MG63 (cell line): ENCODE measurements around the gene ARID5A. TPM values are rescaled to one million over a fixed set of nuclear protein-coding genes. Genes with fewer than 3 reads are reported as not detected.
"Not testable (repeated sequence)": the region's sequence is repeated elsewhere in the genome, so short reads cannot be mapped to it uniquely, and the experiment has no call there.

Source experiments
- DNase-seq: peaks from one replicate; pipeline ENCODE4 v3.0.0-alpha.2; 2020
- H3K27me3 ChIP-seq: fragments of 250-450 bp; sonication (Bioruptor Pico); 2 replicates; pipeline ENCODE4 v1.5.1; 2020; ENCODE audit warnings: mild to moderate bottlenecking, moderate library complexity
- H3K36me3 ChIP-seq: fragments of 250-450 bp; sonication (Bioruptor Pico); 2 replicates; pipeline ENCODE4 v1.5.1; 2020; ENCODE audit warnings: mild to moderate bottlenecking, moderate library complexity
- H3K4me3 ChIP-seq: fragments of 250-450 bp; sonication (Bioruptor Pico); 2 replicates; pipeline ENCODE4 v1.5.1; 2020; ENCODE audit warnings: mild to moderate bottlenecking, moderate library complexity
- H3K9me3 ChIP-seq: fragments of 250-450 bp; sonication (Bioruptor Pico); 2 replicates; pipeline ENCODE4 v1.5.1; 2020; ENCODE audit warnings: mild to moderate bottlenecking, moderate library complexity
- total RNA-seq: library from RNA; depleted of rRNA; stranded (reverse); fragments of >200 nt; shearing (Covaris generic); gene quantifications from 2 replicates; pipeline ENCODE4 v1.2.3, GENCODE V29; 2014; ENCODE audit warnings: low replicate concordance

ARID5A gene
- total RNA-seq, 1 experiment from 2014 or later, result 5.3 TPM

- DNase-seq, result no peak
- Histone ChIP-seq H3K36me3 (no peaks in the 10 kb centered on the region), H3K4me3 (no peak overlapping the region), H3K9me3 (no peaks in the 10 kb centered on the region), H3K27me3 (no peaks in the 10 kb centered on the region)
Observed at GRCh38 chr2:96546797-96547196, 10.2 kb downstream of the ARID5A start.

GRCh38 chr2:96547203-96547641 lies 10.7 kb downstream of the ARID5A start:
- Histone ChIP-seq H3K27me3 (no peaks in the 10 kb centered on the region), H3K4me3 (no peak overlapping the region), H3K9me3 (no peaks in the 10 kb centered on the region), H3K36me3 (no peaks in the 10 kb centered on the region)
- DNase-seq, result no peak

- no peak for DNase-seq
- Histone ChIP-seq H3K27me3 (no peaks in the 10 kb centered on the region), H3K4me3 (no peak overlapping the region), H3K9me3 (no peaks in the 10 kb centered on the region), H3K36me3 (no peaks in the 10 kb centered on the region)
Observed at GRCh38 chr2:96547731-96548171, 11.2 kb downstream of the ARID5A start.

- DNase-seq, result no peak
- no peak overlapping the region for H3K4me3 ChIP-seq
- H3K36me3 ChIP-seq, result no peaks in the 10 kb centered on the region
- no peaks in the 10 kb centered on the region for H3K9me3 ChIP-seq
- no peaks in the 10 kb centered on the region for H3K27me3 ChIP-seq
Observed at GRCh38 chr2:96548558-96549465, 12.3 kb downstream of the ARID5A start.

- H3K9me3 ChIP-seq, result no peaks in the 10 kb centered on the region
- no peak overlapping the region for H3K4me3 ChIP-seq
- H3K27me3 ChIP-seq, result no peaks in the 10 kb centered on the region
- DNase-seq, result no peak
- no peaks in the 10 kb centered on the region for H3K36me3 ChIP-seq
Observed at GRCh38 chr2:96549466-96549785, 12.9 kb downstream of the ARID5A start.

GRCh38 chr2:96549967-96550786 lies 13.6 kb downstream of the ARID5A start:
- H3K4me3 ChIP-seq, result no peak overlapping the region
- no peaks in the 10 kb centered on the region for H3K27me3 ChIP-seq
- no peak for DNase-seq
- H3K36me3 ChIP-seq, result no peaks in the 10 kb centered on the region
- H3K9me3 ChIP-seq, result no peaks in the 10 kb centered on the region

GRCh38 chr2:96550787-96551604 lies 14.4 kb downstream of the ARID5A start:
- no peaks in the 10 kb centered on the region for H3K36me3 ChIP-seq
- DNase-seq, result no peak

GRCh38 chr2:96551605-96552314 lies 15.2 kb downstream of the ARID5A start:
- DNase-seq, result no peak
- Histone ChIP-seq H3K9me3 (no peaks in the 10 kb centered on the region), H3K36me3 (no peaks in the 10 kb centered on the region), H3K4me3 (no peak overlapping the region), H3K27me3 (no peaks in the 10 kb centered on the region)

More at GRCh38 chr2:96550787-96551604, 14.4 kb downstream of the ARID5A start:
- Histone ChIP-seq H3K9me3 (no peaks in the 10 kb centered on the region), H3K27me3 (no peaks in the 10 kb centered on the region), H3K4me3 (no peak overlapping the region)

GRCh38 chr2:96552315-96553175 lies 16.0 kb downstream of the ARID5A start:
- Histone ChIP-seq H3K27me3 (no peaks in the 10 kb centered on the region), H3K4me3 (no peak overlapping the region), H3K9me3 (no peaks in the 10 kb centered on the region), H3K36me3 (no peaks in the 10 kb centered on the region)
- DNase-seq, result no peak

GRCh38 chr2:96553176-96553956 lies 16.8 kb downstream of the ARID5A start:
- no peaks in the 10 kb centered on the region for H3K9me3 ChIP-seq
- H3K27me3 ChIP-seq, result no peaks in the 10 kb centered on the region
- no peaks in the 10 kb centered on the region for H3K36me3 ChIP-seq
- no peak for DNase-seq
- no peak overlapping the region for H3K4me3 ChIP-seq

- H3K4me3 ChIP-seq, result not testable (repeated sequence)
Observed at GRCh38 chr2:96553957-96554292, 17.4 kb downstream of the ARID5A start.

GRCh38 chr2:96554293-96555145 lies 18.0 kb downstream of the ARID5A start:
- DNase-seq, result peak; percentile 66
- Histone ChIP-seq H3K9me3 (no peaks in the 10 kb centered on the region), H3K27me3 (no peaks in the 10 kb centered on the region)

More at GRCh38 chr2:96553957-96554292, 17.4 kb downstream of the ARID5A start:
- not testable (repeated sequence) for H3K36me3 ChIP-seq, H3K9me3 ChIP-seq, DNase-seq, H3K27me3 ChIP-seq

GRCh38 chr2:96555146-96555610 lies 18.6 kb downstream of the ARID5A start:
- H3K27me3 ChIP-seq, result no peaks in the 10 kb centered on the region
- H3K4me3 ChIP-seq, result no peak overlapping the region
- no peaks in the 10 kb centered on the region for H3K36me3 ChIP-seq
- DNase-seq, result no peak
- H3K9me3 ChIP-seq, result no peaks in the 10 kb centered on the region

More at GRCh38 chr2:96554293-96555145, 18.0 kb downstream of the ARID5A start:
- Histone ChIP-seq H3K36me3 (no peaks in the 10 kb centered on the region), H3K4me3 (no peak overlapping the region)
